ENCODE results near the gene SNRK. TPM values are rescaled to one million over a fixed set of nuclear protein-coding genes. Genes with fewer than 3 reads are reported as not detected.
A peak's percentile ranks its signal among the peaks of the same experiment; 100 is the strongest.

The SNRK gene
- total and polyA plus RNA-seq, 4 donors: 40.7 to 79.2 (median 48.7) TPM

GRCh38 chr3:43319376-43319775 lies 33.0 kb downstream of the SNRK start:
- Histone ChIP-seq H3K36me3 (ENCODE audit: control insufficient read depth, insufficient read depth, low read length) (peaks cover 4% of the 10 kb centered on the region), H3K27me3 (ENCODE audit: control insufficient read depth, insufficient read depth, low read length) (no peaks in the 10 kb centered on the region), H3K4me1 (ENCODE audit: control insufficient read depth, insufficient read depth, low read length) (peaks cover 4% of the 10 kb centered on the region), H3K27ac (ENCODE audit: low read depth, low read length) (no peak overlapping the region), H3K9me3 (ENCODE audit: control insufficient read depth, insufficient read depth, low read length) (no peaks in the 10 kb centered on the region), H3K4me3 (ENCODE audit: low read depth, low read length) (no peak overlapping the region)
- peak in 1 of 6 donors; percentile 18 for DNase-seq (ENCODE audit: low read depth in 4 of 6, low spot score in 6 of 6)
- WGBS (ENCODE audit: insufficient coverage): 95% methylated on average over 4 of the region's 6 CpGs

GRCh38 chr3:43319794-43320193 lies 33.5 kb downstream of the SNRK start:
- WGBS (ENCODE audit: insufficient coverage): no CpG with 5 or more reads among the region's 3 CpGs
- Histone ChIP-seq H3K4me3 (ENCODE audit: low read depth, low read length) (no peak overlapping the region), H3K36me3 (ENCODE audit: control insufficient read depth, insufficient read depth, low read length) (peaks cover 4% of the 10 kb centered on the region), H3K27ac (ENCODE audit: low read depth, low read length) (no peak overlapping the region), H3K9me3 (ENCODE audit: control insufficient read depth, insufficient read depth, low read length) (no peaks in the 10 kb centered on the region), H3K4me1 (ENCODE audit: control insufficient read depth, insufficient read depth, low read length) (peaks cover 4% of the 10 kb centered on the region), H3K27me3 (ENCODE audit: control insufficient read depth, insufficient read depth, low read length) (no peaks in the 10 kb centered on the region)
- DNase-seq (ENCODE audit: low read depth in 4 of 6, low spot score in 6 of 6): no peak

- Histone ChIP-seq H3K9me3 (ENCODE audit: control insufficient read depth, insufficient read depth, low read length) (no peaks in the 10 kb centered on the region), H3K36me3 (ENCODE audit: control insufficient read depth, insufficient read depth, low read length) (peaks cover 4% of the 10 kb centered on the region), H3K4me3 (ENCODE audit: low read depth, low read length) (no peak overlapping the region), H3K27ac (ENCODE audit: low read depth, low read length) (no peak overlapping the region), H3K27me3 (ENCODE audit: control insufficient read depth, insufficient read depth, low read length) (no peaks in the 10 kb centered on the region), H3K4me1 (ENCODE audit: control insufficient read depth, insufficient read depth, low read length) (peaks cover 4% of the 10 kb centered on the region)
- no peak for DNase-seq (ENCODE audit: low read depth in 4 of 6, low spot score in 6 of 6)
- WGBS (ENCODE audit: insufficient coverage): no CpG with 5 or more reads among the region's 5 CpGs
Observed at GRCh38 chr3:43320288-43320687, 33.9 kb downstream of the SNRK start.

- WGBS (ENCODE audit: insufficient coverage): 100% methylated on average over 1 of the region's 1 CpG
- Histone ChIP-seq H3K9me3 (ENCODE audit: control insufficient read depth, insufficient read depth, low read length) (no peaks in the 10 kb centered on the region), H3K4me3 (ENCODE audit: low read depth, low read length) (no peak overlapping the region), H3K27me3 (ENCODE audit: control insufficient read depth, insufficient read depth, low read length) (no peaks in the 10 kb centered on the region), H3K4me1 (ENCODE audit: control insufficient read depth, insufficient read depth, low read length) (no peaks in the 10 kb centered on the region), H3K36me3 (ENCODE audit: control insufficient read depth, insufficient read depth, low read length) (no peaks in the 10 kb centered on the region), H3K27ac (ENCODE audit: low read depth, low read length) (no peak overlapping the region)
- no peak for DNase-seq (ENCODE audit: low read depth in 4 of 6, low spot score in 6 of 6)
Observed at GRCh38 chr3:43323541-43323940, 37.2 kb downstream of the SNRK start.

- WGBS (ENCODE audit: insufficient coverage): no CpG with 5 or more reads among the region's 3 CpGs
- H3K27me3 ChIP-seq (ENCODE audit: control insufficient read depth, insufficient read depth, low read length): no peaks in the 10 kb centered on the region
- H3K4me3 ChIP-seq (ENCODE audit: low read depth, low read length): no peak overlapping the region
- peak overlapping the region; percentile 29 for H3K27ac ChIP-seq (ENCODE audit: low read depth, low read length)
- H3K4me1 ChIP-seq (ENCODE audit: control insufficient read depth, insufficient read depth, low read length): peaks cover 3% of the 10 kb centered on the region
- no peaks in the 10 kb centered on the region for H3K36me3 ChIP-seq (ENCODE audit: control insufficient read depth, insufficient read depth, low read length)
- DNase-seq (ENCODE audit: low read depth in 4 of 6, low spot score in 6 of 6): peak in 2 of 6 donors; percentile 25 to 35
- no peaks in the 10 kb centered on the region for H3K9me3 ChIP-seq (ENCODE audit: control insufficient read depth, insufficient read depth, low read length)
Observed at GRCh38 chr3:43326891-43327581, 40.7 kb downstream of the SNRK start.

- Histone ChIP-seq H3K9me3 (ENCODE audit: control insufficient read depth, insufficient read depth, low read length) (no peaks in the 10 kb centered on the region), H3K27ac (ENCODE audit: low read depth, low read length) (no peak overlapping the region), H3K27me3 (ENCODE audit: control insufficient read depth, insufficient read depth, low read length) (no peaks in the 10 kb centered on the region), H3K4me3 (ENCODE audit: low read depth, low read length) (no peak overlapping the region), H3K4me1 (ENCODE audit: control insufficient read depth, insufficient read depth, low read length) (peaks cover 3% of the 10 kb centered on the region), H3K36me3 (ENCODE audit: control insufficient read depth, insufficient read depth, low read length) (no peaks in the 10 kb centered on the region)
- DNase-seq (ENCODE audit: low read depth in 4 of 6, low spot score in 6 of 6): no peak
Observed at GRCh38 chr3:43327582-43327979, 41.2 kb downstream of the SNRK start.

GRCh38 chr3:43328653-43329052 lies 42.3 kb downstream of the SNRK start:
- no peaks in the 10 kb centered on the region for H3K27me3 ChIP-seq (ENCODE audit: control insufficient read depth, insufficient read depth, low read length)
- H3K36me3 ChIP-seq (ENCODE audit: control insufficient read depth, insufficient read depth, low read length): peaks cover 3% of the 10 kb centered on the region
- no peak for DNase-seq (ENCODE audit: low read depth in 4 of 6, low spot score in 6 of 6)
- no peak overlapping the region for H3K4me3 ChIP-seq (ENCODE audit: low read depth, low read length)
- peaks cover 3% of the 10 kb centered on the region for H3K4me1 ChIP-seq (ENCODE audit: control insufficient read depth, insufficient read depth, low read length)
- no peak overlapping the region for H3K27ac ChIP-seq (ENCODE audit: low read depth, low read length)
- H3K9me3 ChIP-seq (ENCODE audit: control insufficient read depth, insufficient read depth, low read length): no peaks in the 10 kb centered on the region

- Histone ChIP-seq H3K9me3 (ENCODE audit: control insufficient read depth, insufficient read depth, low read length) (peaks cover 2% of the 10 kb centered on the region), H3K4me3 (ENCODE audit: low read depth, low read length) (no peak overlapping the region), H3K27me3 (ENCODE audit: control insufficient read depth, insufficient read depth, low read length) (no peaks in the 10 kb centered on the region), H3K4me1 (ENCODE audit: control insufficient read depth, insufficient read depth, low read length) (peaks cover 3% of the 10 kb centered on the region), H3K27ac (ENCODE audit: low read depth, low read length) (no peak overlapping the region), H3K36me3 (ENCODE audit: control insufficient read depth, insufficient read depth, low read length) (peaks cover 8% of the 10 kb centered on the region)
- no peak for DNase-seq (ENCODE audit: low read depth in 4 of 6, low spot score in 6 of 6)
- WGBS (ENCODE audit: insufficient coverage): no CpG with 5 or more reads among the region's 1 CpG
Observed at GRCh38 chr3:43330981-43331380, 44.6 kb downstream of the SNRK start.

GRCh38 chr3:43331381-43331780 lies 45.0 kb downstream of the SNRK start:
- Histone ChIP-seq H3K4me1 (ENCODE audit: control insufficient read depth, insufficient read depth, low read length) (peaks cover 3% of the 10 kb centered on the region), H3K27me3 (ENCODE audit: control insufficient read depth, insufficient read depth, low read length) (no peaks in the 10 kb centered on the region), H3K9me3 (ENCODE audit: control insufficient read depth, insufficient read depth, low read length) (peaks cover 4% of the 10 kb centered on the region), H3K4me3 (ENCODE audit: low read depth, low read length) (no peak overlapping the region), H3K27ac (ENCODE audit: low read depth, low read length) (no peak overlapping the region), H3K36me3 (ENCODE audit: control insufficient read depth, insufficient read depth, low read length) (peaks cover 12% of the 10 kb centered on the region)
- no peak for DNase-seq (ENCODE audit: low read depth in 4 of 6, low spot score in 6 of 6)
- 25% methylated on average over 1 of the region's 4 CpGs for WGBS (ENCODE audit: insufficient coverage)

GRCh38 chr3:43334976-43335375 lies 48.6 kb downstream of the SNRK start:
- peaks cover 12% of the 10 kb centered on the region for H3K9me3 ChIP-seq (ENCODE audit: control insufficient read depth, insufficient read depth, low read length)
- WGBS (ENCODE audit: insufficient coverage): no CpG with 5 or more reads among the region's 1 CpG
- H3K36me3 ChIP-seq (ENCODE audit: control insufficient read depth, insufficient read depth, low read length): peaks cover 21% of the 10 kb centered on the region
- H3K27ac ChIP-seq (ENCODE audit: low read depth, low read length): no peak overlapping the region
- no peak overlapping the region for H3K4me3 ChIP-seq (ENCODE audit: low read depth, low read length)
- no peaks in the 10 kb centered on the region for H3K4me1 ChIP-seq (ENCODE audit: control insufficient read depth, insufficient read depth, low read length)
- no peaks in the 10 kb centered on the region for H3K27me3 ChIP-seq (ENCODE audit: control insufficient read depth, insufficient read depth, low read length)
- no peak for DNase-seq (ENCODE audit: low read depth in 4 of 6, low spot score in 6 of 6)

Measured in spinal cord (tissue), 10 donors.